Stimulated activated CD4-positive, alpha-beta T cell treated with anti-CD3 and anti-CD28 coated beads, TNF-alpha, amount 100 ng/mL, for 48 hours (primary cell): ENCODE data around the gene ITGAE.
"Not testable (repeated sequence)": the region's sequence is repeated elsewhere in the genome, so short reads cannot be mapped to it uniquely, and the experiment has no call there.

Experiments used
- DNase-seq, 3 donors: peaks; one replicate each; pipeline ENCODE4 v3.0.0-alpha.2; 2020; ENCODE audit warnings: low read depth in 3 of 3

ITGAE gene

DNA sequence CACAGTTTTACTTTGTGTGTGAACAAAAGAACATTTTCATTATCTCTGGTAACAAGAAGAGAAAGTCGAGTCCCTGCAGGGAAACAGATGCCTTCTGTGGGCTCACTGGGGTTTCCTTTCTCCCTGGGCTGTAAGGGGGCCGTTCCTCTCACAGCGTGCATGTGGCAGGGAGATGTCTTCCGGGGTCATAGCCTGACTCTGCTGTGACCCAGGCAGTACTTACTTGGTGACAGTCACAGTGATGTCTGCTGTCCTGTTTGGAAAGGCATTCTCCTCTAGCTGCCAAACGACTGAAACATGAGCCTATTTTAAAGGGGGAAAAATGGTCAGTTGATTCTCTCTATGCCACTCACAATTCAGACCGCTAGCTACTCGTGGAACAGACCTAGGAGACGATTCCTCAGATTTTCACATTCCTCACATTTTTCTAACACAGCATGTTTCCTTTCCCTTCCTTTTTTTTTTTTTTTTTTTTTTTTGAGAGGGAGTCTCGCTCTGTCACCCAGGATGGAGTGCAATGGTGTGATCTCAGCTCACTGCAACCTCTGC lies 70.0 kb downstream of the ITGAE start:
- DNase-seq: no peak

DNA sequence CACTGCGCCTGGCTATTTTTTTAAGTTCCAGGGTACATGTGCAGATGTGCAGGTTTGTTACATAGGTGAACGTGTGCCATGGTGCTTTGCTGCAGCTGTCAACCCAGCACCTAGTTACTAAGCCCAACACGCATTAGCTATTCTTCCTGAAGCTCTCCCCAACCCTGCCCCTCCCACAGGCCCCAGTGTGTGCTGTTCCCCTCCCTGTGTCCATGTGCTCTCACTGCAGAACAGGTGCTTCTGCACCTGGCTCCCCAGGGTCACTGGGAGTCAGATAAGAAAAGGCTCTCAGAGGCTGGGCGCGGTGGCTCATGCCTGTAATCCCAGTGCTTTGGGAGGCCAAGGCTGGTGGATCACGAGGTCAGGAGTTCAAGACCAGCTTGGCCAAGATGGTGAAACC lies 71.1 kb downstream of the ITGAE start:
- no peak for DNase-seq

DNA sequence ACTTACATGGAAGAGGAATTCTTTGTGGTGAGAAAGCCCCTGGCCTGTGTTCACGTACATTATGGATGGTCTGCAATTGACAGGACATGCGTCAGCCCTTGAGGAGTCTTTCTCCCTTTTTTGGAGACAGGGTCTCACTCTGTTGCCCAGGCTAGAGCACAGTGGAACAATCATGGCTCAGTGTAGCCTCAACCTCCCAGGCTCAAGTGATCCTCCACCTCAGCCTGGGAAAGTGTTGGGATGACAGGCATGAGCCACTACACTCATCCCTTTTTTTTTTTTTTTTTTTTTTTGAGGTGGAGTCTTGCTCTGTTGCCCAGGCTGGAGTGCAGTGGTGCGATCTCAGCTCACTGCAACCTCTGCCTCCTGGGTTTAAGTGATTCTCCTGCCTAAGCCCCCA lies 72.9 kb downstream of the ITGAE start:
- not testable (repeated sequence) for DNase-seq

DNA sequence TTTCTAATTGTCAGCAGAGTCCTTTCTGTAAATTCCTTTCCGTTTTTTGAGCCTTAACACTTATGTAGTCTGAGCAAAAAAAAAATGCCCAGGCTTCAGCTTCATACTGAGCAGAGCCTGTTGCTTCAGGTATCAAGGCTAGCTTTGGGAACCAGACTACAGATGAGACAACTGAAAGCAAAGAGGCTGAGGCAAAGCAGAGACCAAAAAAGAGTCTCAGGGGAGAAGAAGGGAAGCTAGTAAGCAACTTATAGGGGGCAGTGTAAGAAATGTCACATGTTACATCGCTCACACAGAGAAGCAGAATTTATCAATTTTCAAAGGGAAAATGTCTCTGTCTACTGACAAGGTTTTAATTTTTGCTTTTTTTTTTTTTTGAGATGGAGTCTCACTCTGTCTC lies 73.9 kb downstream of the ITGAE start:
- no peak for DNase-seq

DNA sequence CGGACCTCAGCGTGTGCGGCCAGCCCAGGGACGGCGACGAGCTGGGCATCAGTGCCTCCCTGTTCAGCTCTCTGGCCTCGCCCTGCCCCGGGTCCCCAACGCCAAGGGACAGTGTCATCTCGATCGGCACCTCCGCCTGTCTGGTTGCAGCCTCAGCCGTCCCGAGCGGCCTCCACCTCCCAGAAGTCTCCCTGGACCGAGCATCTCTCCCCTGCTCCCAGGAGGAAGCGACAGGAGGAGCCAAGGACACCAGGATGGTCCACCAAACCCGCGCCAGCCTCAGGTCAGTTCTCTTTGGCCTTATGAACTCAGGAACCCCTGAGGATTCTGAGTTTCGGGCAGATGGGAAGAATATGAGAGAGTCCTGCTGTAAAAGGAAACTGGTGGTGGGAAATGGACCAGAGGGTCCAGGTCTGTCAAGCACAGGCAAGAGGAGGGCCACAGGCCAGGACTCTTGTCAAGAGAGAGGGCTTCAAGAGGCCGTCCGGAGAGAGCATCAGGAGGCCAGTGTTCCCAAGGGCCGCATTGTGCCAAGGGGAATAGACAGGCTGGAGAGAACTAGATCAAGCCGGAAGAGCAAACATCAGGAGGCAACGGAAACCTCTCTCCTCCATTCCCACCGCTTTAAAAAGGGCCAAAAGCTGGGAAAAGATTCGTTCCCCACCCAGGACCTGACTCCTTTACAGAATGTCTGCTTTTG lies 76.5 kb downstream of the ITGAE start:
- DNase-seq: no peak

DNA sequence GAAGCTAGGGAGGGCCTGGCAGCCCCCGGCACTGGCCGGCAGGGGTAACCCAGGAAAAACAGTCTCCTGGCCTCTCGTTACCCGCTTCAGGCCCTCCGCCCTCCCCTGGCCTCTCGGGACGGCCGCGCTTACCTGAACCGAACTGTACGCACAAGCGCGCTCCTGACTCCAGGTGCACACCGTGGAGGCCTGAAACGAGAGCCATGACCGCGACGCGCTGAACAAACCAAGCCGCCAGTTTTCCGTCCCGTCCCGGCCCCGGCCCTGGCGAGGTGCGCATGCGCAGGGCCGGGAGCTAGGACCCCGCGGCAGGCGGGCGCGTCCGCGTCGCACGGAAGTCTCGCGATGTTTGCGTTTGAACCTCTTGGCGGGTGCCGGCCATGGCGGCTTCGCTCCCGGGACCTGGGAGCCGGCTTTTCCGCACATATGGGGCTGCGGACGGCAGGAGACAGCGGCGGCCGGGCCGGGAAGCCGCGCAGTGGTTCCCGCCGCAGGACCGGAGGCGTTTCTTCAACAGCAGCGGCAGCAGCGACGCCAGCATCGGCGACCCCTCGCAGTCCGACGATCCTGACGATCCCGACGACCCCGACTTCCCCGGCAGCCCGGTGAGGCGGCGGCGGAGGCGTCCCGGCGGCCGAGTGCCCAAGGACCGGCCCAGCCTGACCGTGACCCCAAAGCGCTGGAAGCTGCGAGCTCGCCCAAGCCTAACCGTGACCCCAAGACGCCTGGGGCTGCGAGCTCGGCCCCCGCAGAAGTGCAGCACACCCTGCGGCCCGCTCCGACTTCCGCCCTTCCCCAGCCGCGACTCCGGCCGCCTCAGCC lies 77.2 kb downstream of the ITGAE start, which contains the start of gene HASPIN:
Gene HASPIN (plus strand): TSS at position 348 of the 822 bp plus-strand sequence. CDS start 33 bp downstream, at position 381.
- DNase-seq: peak; percentile 86 to 94 (median 90)

DNA sequence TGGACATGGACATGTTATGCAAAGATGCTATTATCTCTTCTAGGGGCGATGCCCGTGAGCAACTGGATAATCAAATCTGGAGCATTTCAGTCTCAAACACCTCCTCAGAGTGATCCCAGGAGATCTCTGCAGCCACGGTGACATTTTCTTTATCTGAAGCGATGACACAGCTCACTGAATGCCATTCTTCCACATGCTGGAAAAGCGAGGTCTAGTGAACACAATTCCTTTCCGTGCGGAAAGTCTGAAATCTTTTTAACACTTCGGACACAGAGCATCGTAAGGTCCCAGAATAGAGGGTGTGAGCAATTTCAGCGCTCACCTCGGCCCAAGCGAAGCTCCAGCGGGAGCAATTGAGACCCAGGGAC lies 77.8 kb downstream of the ITGAE start:
- no peak for DNase-seq

DNA sequence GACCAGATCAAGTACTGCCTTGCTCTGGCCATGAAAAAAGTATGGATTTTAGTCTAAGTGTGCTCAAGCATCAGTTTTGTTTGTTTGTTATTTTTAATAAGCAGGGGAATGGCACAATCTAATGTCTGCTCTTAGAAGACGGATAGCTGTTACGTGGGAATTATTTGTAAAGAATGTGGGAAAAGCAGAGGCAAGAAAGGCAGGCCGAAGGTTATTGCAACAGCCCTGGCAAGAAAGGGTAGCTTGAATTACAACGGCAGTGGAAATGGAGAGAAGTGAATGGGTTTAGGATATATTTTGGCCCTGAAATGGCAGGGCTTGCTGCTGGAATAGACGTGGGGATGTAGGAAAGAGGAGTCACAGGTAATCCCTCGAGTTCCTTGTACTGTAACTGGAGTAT lies 78.3 kb downstream of the ITGAE start:
- DNase-seq: no peak

DNA sequence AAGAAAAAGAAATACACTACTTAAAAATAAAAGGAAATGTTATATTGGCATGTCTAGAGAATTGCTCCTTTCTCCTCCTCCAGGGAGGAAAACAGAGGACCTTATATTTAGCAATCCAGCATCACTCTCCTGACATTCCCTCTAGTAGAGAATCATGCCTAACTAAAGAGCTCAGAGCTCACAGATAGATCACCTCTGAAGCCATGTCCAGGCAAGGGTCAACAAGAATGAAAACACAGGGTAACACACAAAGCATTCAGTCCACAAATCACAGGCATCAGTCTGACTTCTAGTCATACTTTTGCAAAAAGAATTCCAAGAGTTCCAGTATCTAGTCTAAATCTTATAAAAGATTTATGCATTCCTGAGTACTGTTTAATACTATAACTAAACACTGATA lies 81.7 kb downstream of the ITGAE start:
- DNase-seq: no peak

DNA sequence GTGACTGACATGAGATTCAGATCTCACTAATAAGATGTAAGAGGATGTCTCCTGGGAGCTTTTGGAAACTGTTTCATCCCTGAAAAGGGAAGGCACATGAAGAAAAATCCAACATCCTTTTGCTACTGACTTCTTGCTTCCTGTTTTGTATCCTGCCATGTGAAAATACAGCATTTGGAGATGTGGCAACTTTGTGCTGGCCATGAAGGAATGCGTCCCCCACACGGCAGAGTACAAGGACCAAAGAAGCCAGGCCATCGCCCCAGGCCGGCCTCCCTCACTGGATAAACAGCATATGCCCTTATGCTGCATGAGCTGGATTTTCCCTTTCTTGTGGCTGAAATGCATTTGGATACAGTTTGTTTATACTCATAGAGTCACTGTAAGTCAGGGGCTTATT lies 82.8 kb downstream of the ITGAE start:
- DNase-seq: no peak

DNA sequence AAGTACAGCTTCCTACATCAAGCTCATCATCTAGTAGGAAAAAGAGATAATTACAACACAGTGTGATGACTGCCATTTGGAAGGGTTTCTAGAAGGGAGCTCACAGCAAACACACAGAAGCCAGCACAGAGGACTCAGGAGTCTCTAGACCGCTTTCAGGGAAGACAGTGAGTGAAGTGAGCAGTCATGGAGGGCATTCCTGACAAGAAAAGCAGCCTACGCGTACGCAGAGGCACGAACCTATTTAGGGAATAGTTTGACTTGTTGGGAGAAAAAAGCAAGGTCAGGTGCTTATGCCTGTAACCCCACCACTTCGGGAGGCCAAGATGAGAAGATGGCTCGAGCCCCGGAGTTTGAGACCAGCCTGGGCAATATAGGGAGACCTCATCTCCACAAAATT lies 85.7 kb downstream of the ITGAE start:
- DNase-seq: no peak

DNA sequence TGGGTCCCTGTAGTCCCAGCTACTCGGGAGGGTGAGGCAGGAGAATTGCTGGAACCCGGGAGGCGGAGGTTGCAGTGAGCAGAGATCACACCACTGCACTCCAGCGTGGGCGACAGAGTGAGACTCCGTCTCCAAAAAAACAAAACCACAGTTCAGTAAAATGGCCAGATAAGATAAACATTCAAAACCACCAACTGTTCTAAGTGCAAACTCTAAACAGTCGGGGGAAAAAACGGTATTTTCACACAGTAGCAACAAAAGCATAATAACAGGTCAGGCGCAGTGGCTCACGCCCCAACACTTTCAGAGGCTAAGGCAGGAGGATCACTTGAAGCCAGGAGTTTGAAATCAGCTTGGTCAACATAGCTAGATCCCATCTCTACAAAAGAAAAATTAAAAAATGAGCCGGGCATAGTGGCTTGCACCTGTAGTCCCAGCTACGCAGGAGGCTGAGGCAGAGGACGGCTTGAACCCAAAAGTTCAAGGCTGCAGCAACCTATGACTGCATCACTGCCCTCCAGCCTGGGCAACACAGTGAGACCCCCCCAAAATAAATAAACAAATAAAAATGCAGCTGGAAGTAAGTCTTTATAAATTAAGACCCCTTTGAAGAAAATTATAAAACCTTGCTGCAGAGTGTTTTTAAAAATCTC lies 88.1 kb downstream of the ITGAE start:
- DNase-seq: no peak

DNA sequence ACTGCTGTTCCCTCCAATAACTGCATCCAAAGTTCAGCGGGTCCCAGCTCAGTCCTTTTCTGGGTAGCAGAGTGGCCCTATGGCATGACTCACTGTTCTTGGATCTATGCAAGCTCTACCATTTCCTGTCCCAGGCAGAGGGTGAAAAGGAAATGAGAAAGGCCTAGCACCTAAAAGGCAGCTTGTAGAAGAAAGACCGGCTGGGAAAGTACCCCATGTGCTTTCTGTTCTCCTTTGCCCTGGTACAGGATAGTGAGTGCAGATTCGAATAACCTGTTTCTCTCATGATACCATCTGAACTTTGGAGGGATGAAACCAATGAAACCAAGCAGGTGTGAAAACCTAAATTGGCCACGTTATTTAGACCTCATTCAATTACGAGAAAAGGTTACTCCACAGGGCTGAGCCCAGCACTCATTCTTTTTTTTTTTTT lies 90.0 kb downstream of the ITGAE start:
- DNase-seq: peak; percentile 56 to 67 (median 58)

DNA sequence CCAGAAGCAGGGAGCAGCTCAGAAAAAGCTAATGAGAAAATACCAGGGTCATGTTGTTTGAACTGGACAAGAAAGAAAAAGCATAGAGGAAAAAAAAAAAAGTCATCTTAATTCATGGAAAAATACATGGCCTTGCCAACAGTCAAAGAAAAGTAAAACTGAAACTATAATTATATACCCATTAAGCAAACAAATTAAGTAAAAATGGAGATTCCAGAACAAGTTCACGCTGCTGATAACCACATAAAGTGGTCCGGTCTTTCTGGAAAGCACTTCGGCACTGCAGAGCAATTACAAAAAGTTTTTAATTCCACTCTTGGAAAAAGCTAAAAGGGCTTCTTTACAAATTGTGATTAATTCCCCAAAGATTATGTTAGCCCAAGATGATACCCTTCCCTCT lies 92.6 kb downstream of the ITGAE start:
- no peak for DNase-seq

DNA sequence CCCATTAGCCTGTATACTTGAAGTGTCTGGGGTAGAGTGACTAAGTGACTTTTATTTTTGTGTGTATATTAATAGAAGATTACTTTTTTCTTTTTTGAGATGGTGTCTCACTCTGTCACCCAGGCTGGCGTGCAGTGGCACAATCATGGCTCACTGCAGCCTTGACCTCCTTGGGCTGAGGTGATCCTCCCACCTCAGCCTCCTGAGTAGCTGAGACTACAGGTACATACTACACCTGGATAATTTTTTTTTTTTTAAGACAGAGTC lies 95.3 kb downstream of the ITGAE start:
- not testable (repeated sequence) for DNase-seq

DNA sequence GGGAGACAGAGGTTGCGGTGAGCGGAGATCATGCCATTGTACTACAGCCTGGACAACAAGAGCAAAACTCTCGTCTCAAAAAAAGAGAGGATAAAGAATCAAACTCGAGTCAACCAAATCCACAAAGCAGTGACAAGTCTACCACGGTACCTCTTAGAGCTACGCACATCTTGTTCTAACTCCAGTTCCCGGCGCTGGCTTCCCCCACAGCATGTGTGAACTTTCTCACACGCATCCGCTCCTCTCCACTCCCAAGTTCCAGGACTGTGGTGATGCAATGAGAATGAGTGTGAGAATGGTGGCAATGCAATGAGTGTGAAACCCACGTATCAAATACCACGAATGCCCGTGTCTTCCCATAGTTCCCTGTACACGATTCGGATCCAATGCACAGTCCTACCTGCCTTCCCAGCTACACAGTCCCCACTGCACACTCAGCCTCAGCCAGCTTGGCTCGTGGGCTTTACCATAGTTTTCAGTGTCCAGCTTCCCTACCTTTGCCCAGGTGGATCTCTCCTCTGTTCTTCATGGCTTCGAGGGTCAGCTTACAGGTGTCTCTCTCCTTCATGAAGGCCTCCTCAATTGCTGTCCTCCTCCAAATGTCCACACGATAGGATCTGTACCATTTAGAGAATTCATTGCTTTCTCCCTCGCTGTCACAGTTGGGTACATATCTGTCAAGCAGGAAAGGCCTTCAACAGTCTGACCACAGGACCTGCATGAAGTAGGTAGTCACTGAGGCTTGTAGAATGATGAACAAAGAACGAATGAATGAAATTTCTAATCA lies 95.9 kb downstream of the ITGAE start:
- no peak for DNase-seq

DNA sequence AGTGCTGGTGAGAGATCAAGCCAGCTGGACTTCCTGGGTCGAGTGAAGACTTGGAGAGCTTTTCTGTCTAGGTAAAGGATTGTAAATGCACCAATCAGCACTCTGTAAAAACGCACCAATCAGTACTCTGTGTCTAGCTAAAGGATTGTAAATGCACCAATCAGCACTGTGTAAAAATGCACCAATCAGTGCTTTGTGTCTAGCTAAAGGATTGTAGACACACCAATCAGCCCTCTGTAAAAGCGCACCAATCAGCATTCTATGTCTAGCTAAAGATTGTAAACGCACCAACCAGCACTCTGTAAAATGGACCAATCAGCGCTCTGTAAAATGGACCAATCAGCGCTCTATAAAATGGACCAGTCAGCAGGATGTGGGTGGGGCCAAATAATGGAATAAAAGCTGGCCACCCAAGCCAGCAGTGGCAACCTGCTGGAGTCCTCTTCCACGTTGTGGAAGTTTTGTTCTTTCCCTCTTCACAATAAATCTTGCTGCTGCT lies 98.9 kb downstream of the ITGAE start:
- DNase-seq: not testable (repeated sequence)

DNA sequence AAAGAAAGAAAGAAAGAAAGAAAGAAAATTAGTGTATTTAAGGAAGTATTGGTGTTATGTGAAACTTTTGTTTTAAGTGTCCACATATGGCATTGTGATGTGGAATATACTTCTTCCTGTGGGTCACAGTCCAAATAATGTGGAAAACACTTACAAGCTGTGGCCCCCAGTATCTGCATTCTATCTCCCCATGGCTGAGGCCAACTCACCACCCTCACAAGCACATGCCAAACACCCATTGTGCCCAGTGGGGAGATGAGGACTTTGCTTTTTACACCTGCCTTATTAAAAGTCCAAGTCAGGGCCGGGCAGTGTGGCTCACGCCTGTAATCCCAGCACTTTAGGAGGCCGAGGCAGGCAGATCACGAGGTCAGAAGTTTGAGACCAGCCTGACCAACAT lies 101.0 kb downstream of the ITGAE start:
- no peak for DNase-seq

DNA sequence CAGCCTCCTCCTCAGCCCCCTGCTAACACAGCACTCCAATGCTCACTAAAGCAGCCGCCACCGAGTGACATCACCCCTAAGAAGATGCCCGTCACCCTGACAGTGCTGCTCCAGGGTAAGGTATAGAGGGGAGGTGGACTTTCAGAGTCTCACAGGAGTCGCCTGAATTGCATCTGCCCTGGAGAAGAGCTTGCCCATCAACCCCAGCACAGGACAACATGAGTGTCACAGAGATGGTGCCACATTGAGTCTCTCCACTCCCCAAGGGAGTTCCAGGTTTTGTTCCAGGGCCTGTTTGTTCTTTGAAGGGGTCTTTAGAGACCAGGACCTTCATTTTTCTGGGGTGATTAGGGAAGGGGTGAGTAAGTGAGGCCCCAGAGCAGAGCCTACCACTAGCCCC lies 102.8 kb downstream of the ITGAE start:
- DNase-seq: no peak

DNA sequence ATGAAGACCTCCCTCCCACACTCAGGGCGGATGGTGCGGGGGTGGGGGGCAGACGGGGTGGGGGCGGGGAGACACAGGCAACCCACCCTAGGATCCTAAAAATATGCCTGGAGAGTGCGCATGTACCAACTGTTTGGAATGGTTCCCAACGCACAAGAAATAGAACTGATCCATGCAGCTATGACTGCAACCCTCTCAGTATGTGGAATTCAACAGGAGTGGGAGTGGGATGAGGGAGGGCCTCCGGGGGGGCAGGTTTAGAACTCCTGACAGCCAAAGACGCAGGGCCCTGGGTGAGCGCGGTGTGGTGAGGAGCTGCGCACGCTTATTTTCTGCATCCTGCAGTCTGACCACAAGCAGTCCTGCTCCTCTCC lies 103.9 kb downstream of the ITGAE start:
- no peak for DNase-seq

DNA sequence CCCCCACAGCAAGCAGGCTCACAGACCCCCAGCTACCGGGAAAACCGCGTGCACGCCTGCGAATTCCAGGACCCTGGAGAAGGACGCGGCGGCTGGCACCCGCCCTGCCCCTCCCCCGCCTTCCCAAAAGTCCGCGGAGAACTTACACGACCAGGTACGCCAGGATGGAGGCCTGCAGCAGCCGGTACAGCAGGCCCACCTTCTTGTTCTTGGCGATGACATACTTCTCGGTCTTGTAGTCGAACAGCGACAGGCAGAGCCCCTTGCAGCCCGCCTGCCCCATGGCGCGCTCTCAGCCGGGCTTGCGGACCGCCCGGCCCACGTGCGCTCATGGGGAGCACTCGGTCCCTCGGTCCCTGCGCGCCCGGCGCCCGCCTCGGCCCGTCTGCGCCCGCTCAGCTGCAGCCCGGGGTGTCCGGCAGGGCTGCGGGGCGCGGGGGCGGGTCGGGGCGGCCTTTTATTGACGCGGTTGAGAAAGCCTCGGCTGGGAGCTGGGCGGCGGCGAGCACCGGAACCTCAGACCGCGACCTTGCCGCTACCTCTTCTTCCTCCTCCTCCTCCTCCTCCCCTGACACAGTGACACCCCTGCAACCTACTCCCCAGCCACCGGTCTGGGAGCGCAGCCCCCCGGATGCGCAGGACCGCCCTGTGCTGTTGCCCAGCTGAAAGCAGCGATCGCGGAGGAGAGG lies 105.1 kb downstream of the ITGAE start, which contains the start of gene P2RX5:
Gene P2RX5 (minus strand): TSS at position 433 of the 689 bp plus-strand sequence. CDS start 150 bp downstream, at position 283.
- DNase-seq: peak in 2 of 3 donors; percentile 9 to 38
